ENCODE data around the gene FANCM.

GRCh38 chr14:45134051-45134958 is 1.4 kb upstream of the FANCM start, which contains the start of gene FKBP3:
- TF ChIP-seq CTCF (IDR thresholded peaks at IDR 0.05; ENCODE audit: extremely low read depth in 1 of 2, insufficient read depth in 1 of 2, low read depth in 1 of 2, low read length in 2 of 2) (peak in 1 of 2 donors; percentile 10), MYC (IDR thresholded peaks at IDR 0.05; ENCODE audit: low read depth, low read length) (no peak), EZH2 (IDR thresholded peaks at IDR 0.05; ENCODE audit: borderline replicate concordance, low read depth, low read length, severe bottlenecking) (no peak), POLR2AphosphoS5 (IDR thresholded peaks at IDR 0.05; ENCODE audit: insufficient read depth, low read depth, low read length) (peak; percentile 92), POLR2A (IDR thresholded peaks at IDR 0.05; ENCODE audit: low read depth, low read length) (peak; percentile 88)
- TF ChIP-seq, protein P1, sequence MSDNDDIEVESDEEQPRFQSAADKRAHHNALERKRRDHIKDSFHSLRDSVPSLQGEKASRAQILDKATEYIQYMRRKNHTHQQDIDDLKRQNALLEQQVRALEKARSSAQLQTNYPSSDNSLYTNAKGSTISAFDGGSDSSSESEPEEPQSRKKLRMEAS (IDR thresholded peaks at IDR 0.05; ENCODE audit: insufficient read depth, insufficient read length) = no peak
